K562 (cell line): Measurements from ENCODE around the gene SNX14. TPM values are rescaled to one million over a fixed set of nuclear protein-coding genes. Genes with fewer than 3 reads are reported as not detected.

ENCODE experiments used
- PHF21A ChIP-seq: fragments of 450-650 bp; IDR thresholded peaks from 2 replicates; pipeline ENCODE4 v1.6.1; 2017; ENCODE audit warnings: low read depth, borderline replicate concordance
- SP2 ChIP-seq: IDR thresholded peaks from 2 replicates; pipeline ENCODE4 v1.6.1; 2011; ENCODE audit warnings: mild to moderate bottlenecking, low read depth, low read length, moderate library complexity; ENCODE audit not compliant: poor library complexity, severe bottlenecking; ENCODE audit errors: extremely low read depth
- ZNF407 ChIP-seq: fragments of 450-650 bp; IDR thresholded peaks from 2 replicates; pipeline ENCODE4 v1.6.1; 2016; ENCODE audit warnings: low read depth
- polyA plus RNA-seq, 8 experiments: library from polyadenylated mRNA; depleted of rRNA in 4 of 8; stranded (reverse) in 5 of 8; unstranded in 3 of 8; fragments of >200 nt; fragmentation: Nextera tagmentation in 2 of 8; fragmentation: Illumina TruSeq in 1 of 8; extraction: Ambion mirVana in 2 of 8; extraction: Trizol in 1 of 8; gene quantifications; 2 replicates each; pipeline versions ENCODE4 v1.2.1 to v1.2.3, GENCODE V29; 2011 to 2014; ENCODE audit warnings: inconsistent platforms in 1 of 8, missing spikeins in 1 of 8
- total RNA-seq, 7 experiments: library from RNA; depleted of rRNA in 6 of 7; stranded (reverse); fragments of >200 nt in 6 of 7; fragmentation: Illumina TruSeq in 2 of 7; extraction: Trizol in 2 of 7; gene quantifications; 2 replicates each; pipeline versions ENCODE4 v1.2.1 to v1.2.3, GENCODE V29; 2011 to 2021; ENCODE audit warnings: low replicate concordance in 1 of 7

Gene SNX14
- total and polyA plus RNA-seq, 9 of the 15 experiments (the other 6 are each of a cell fraction or from before 2014, with no cell fraction given): 46.5 to 140 (median 71.2) TPM

- no peak for TF ChIP-seq ZNF407
- no peak for TF ChIP-seq PHF21A
- TF ChIP-seq SP2: no peak
Measured at GRCh38 chr6:85469276-85470022, 124.2 kb downstream of the SNX14 start (continued).
